Measurements from ENCODE around the gene HS6ST3.

- TF ChIP-seq CTCF (IDR thresholded peaks at IDR 0.05): no peak
- TF ChIP-seq POLR2A (IDR thresholded peaks at IDR 0.05): no peak
These were observed 301.7 kb downstream of the HS6ST3 start for GRCh38 chr13:96391606-96392005.

Data from adrenal gland (tissue), 5 donors.